HepG2 (cell line): ENCODE results near the gene DNAJB12. TPM values are rescaled to one million over a fixed set of nuclear protein-coding genes. Genes with fewer than 3 reads are reported as not detected.

Experiments
- ATAC-seq: fragments of 200-7000 bp; cut with Tn5 transposase; 3 replicates; pipeline ENCODE4 v1.9.1; 2020; ENCODE audit warnings: mild to moderate bottlenecking, moderate library complexity
- BruUV-seq: library from RNA; stranded (reverse); fragments of 400-500 nt; replicated peaks from 2 replicates; lab custom pipeline; 2021; lab: Mats Ljungman, UMichigan
- CTCF ChIA-PET: fragments of 300-600 bp; formaldehyde crosslinking; extraction: SDS; loops from one replicate; lab custom pipeline; 2021; ENCODE audit warnings: low total read pairs, inconsistent platforms, low intra/inter-chr PET ratio; lab: Yijun Ruan, JAX
- POLR2A ChIA-PET: fragments of 350-600 bp; sonication (Branson Sonifier 250); formaldehyde crosslinking; loops from one replicate; lab custom pipeline; 2020; ENCODE audit warnings: antibody characterized with exemption, inconsistent platforms; lab: Yijun Ruan, JAX
- DNase-seq: peaks from one replicate; pipeline ENCODE4 v3.0.0-alpha.2; 2015; ENCODE audit warnings: low spot score
- FAIRE-seq: peaks from 3 replicates; lab custom pipeline; 2011; peaks lifted over from hg19 to GRCh38; lab: Jason Lieb, UNC
- H2AFZ ChIP-seq: one replicate; pipeline ENCODE4 v1.6.1; 2011; ENCODE audit warnings: low read length, inconsistent platforms
- H3K27ac ChIP-seq: fragments of 300-600 bp; 3 replicates; pipeline ENCODE4 v1.8.0; 2011; ENCODE audit warnings: mixed run types, mild to moderate bottlenecking, mixed read lengths, low read length, inconsistent platforms; ENCODE audit not compliant: insufficient read depth; ENCODE audit errors: extremely low read length
- H3K27me3 ChIP-seq, 2 experiments: fragments of 200-600 bp in 1 of 2; 2 replicates in 1 of 2; 3 replicates in 1 of 2; pipeline versions ENCODE4 v1.6.0 to v1.8.0; 2011; ENCODE audit warnings: low read length in 2 of 2, mild to moderate bottlenecking in 2 of 2, moderate library complexity in 2 of 2, inconsistent platforms in 1 of 2; ENCODE audit not compliant: insufficient read depth in 2 of 2, control insufficient read depth in 1 of 2
- H3K36me3 ChIP-seq, 2 experiments: fragments of 200-600 bp in 1 of 2; replicated peaks in 1 of 2; 2 replicates in 1 of 2; 3 replicates in 1 of 2; pipeline versions ENCODE4 v1.5.1 to v1.8.0; 2011; ENCODE audit warnings: low read length in 2 of 2, inconsistent platforms in 1 of 2; ENCODE audit not compliant: insufficient read depth in 2 of 2, control insufficient read depth in 1 of 2
- H3K4me1 ChIP-seq: 2 replicates; pipeline ENCODE4 v1.5.1; 2012; ENCODE audit warnings: low read length, inconsistent platforms; ENCODE audit not compliant: insufficient read depth
- H3K4me2 ChIP-seq: 2 replicates; pipeline ENCODE4 v1.6.0; 2011; ENCODE audit warnings: low read depth, low read length, inconsistent platforms
- H3K4me3 ChIP-seq, 3 experiments: fragments of 200-600 bp in 1 of 3; sonication (generic), shearing (Covaris generic) in 1 of 3; replicated peaks in 1 of 3; 2 replicates each; pipeline ENCODE4 v1.5.1; 2011 to 2016; ENCODE audit warnings: low read length in 3 of 3, inconsistent platforms in 2 of 3, low read depth in 2 of 3, mild to moderate bottlenecking in 2 of 3, control low read depth in 1 of 3, mixed read lengths in 1 of 3; ENCODE audit not compliant: insufficient read depth in 1 of 3
- H3K79me2 ChIP-seq: one replicate; pipeline ENCODE4 v1.6.1; 2011; ENCODE audit warnings: low read length, inconsistent platforms; ENCODE audit not compliant: insufficient read depth
- H3K9ac ChIP-seq: 2 replicates; pipeline ENCODE4 v1.6.0; 2011; ENCODE audit warnings: mild to moderate bottlenecking, low read depth, low read length, inconsistent platforms; ENCODE audit not compliant: insufficient read depth
- H3K9me3 ChIP-seq: 2 replicates; pipeline ENCODE4 v1.5.1; 2012; ENCODE audit warnings: mild to moderate bottlenecking, low read length
- H4K20me1 ChIP-seq: 2 replicates; pipeline ENCODE4 v1.6.0; 2011; ENCODE audit warnings: inconsistent platforms, mild to moderate bottlenecking, low read length, moderate library complexity; ENCODE audit not compliant: insufficient read depth
- BCL3 ChIP-seq: sonication (generic); formaldehyde crosslinking; IDR thresholded peaks from 2 replicates; pipeline ENCODE4 v1.5.1; 2020; ENCODE audit warnings: mild to moderate bottlenecking, missing genetic modification reagents, moderate library complexity
- FOXK1 ChIP-seq: sonication (generic); formaldehyde crosslinking; IDR thresholded peaks from 2 replicates; pipeline ENCODE4 v1.4.0; 2020; ENCODE audit warnings: low read depth, missing genetic modification reagents, borderline replicate concordance
- GPN1 ChIP-seq: sonication (generic); formaldehyde crosslinking; IDR thresholded peaks from 2 replicates; pipeline ENCODE4 v1.5.1; 2020; ENCODE audit warnings: missing genetic modification reagents, borderline replicate concordance
- IRF9 ChIP-seq: sonication (generic); formaldehyde crosslinking; IDR thresholded peaks from 2 replicates; pipeline ENCODE4 v1.8.0; 2022; ENCODE audit warnings: missing genetic modification reagents, mild to moderate bottlenecking, borderline replicate concordance
- PHF21A ChIP-seq: sonication (generic); formaldehyde crosslinking; IDR thresholded peaks from 2 replicates; pipeline ENCODE4 v1.5.0; 2020; ENCODE audit warnings: mild to moderate bottlenecking, missing genetic modification reagents
- PRPF4 ChIP-seq: fragments of 200-400 bp; formaldehyde crosslinking; IDR thresholded peaks from 2 replicates; pipeline ENCODE4 v1.6.1; 2016; ENCODE audit warnings: low read length, low read depth; ENCODE audit not compliant: poor library complexity, severe bottlenecking
- RNF219 ChIP-seq: sonication (generic); formaldehyde crosslinking; IDR thresholded peaks from 2 replicates; pipeline ENCODE4 v1.5.0; 2020; ENCODE audit warnings: mild to moderate bottlenecking, missing genetic modification reagents
- SATB2 ChIP-seq: sonication (generic); formaldehyde crosslinking; IDR thresholded peaks from 2 replicates; pipeline ENCODE4 v1.5.0; 2020; ENCODE audit warnings: missing genetic modification reagents
- TAF1 ChIP-seq: sonication (generic); formaldehyde crosslinking; IDR thresholded peaks from 2 replicates; pipeline ENCODE4 v1.4.0; 2020; ENCODE audit warnings: missing genetic modification reagents
- TIGD3 ChIP-seq: sonication (generic); formaldehyde crosslinking; IDR thresholded peaks from 2 replicates; pipeline ENCODE4 v1.5.1; 2020; ENCODE audit warnings: mild to moderate bottlenecking, missing genetic modification reagents, borderline replicate concordance
- ZNF234 ChIP-seq: sonication (generic); formaldehyde crosslinking; conservative IDR thresholded peaks from 2 replicates; pipeline ENCODE4 v1.5.1; 2020; ENCODE audit warnings: mild to moderate bottlenecking, missing genetic modification reagents
- ZNF260 ChIP-seq: sonication (generic); formaldehyde crosslinking; IDR thresholded peaks from 2 replicates; pipeline ENCODE4 v1.4.0; 2020; ENCODE audit warnings: missing genetic modification reagents, low read depth, mild to moderate bottlenecking, borderline replicate concordance
- ZNF512 ChIP-seq: sonication (generic); formaldehyde crosslinking; IDR thresholded peaks from 2 replicates; pipeline ENCODE4 v1.4.0; 2020; ENCODE audit warnings: mild to moderate bottlenecking, missing genetic modification reagents
- ZNF569 ChIP-seq: sonication (generic); formaldehyde crosslinking; IDR thresholded peaks from 2 replicates; pipeline ENCODE4 v1.5.0; 2020; ENCODE audit warnings: mild to moderate bottlenecking, missing genetic modification reagents, moderate library complexity, borderline replicate concordance
- ZNF841 ChIP-seq: sonication (generic); formaldehyde crosslinking; IDR thresholded peaks from 2 replicates; pipeline ENCODE4 v1.8.1; 2023; ENCODE audit warnings: missing genetic modification reagents, borderline replicate concordance
- WGBS: methylation state at CpG from one replicate; pipeline ENCODE4 v1.1.6; 2017; ENCODE audit warnings: low lambda C conversion rate; 5-methylcytosine and 5-hydroxymethylcytosine counted together
- in situ Hi-C: cut with HindIII; loops from 2 replicates; pipeline ENCODE4 v1.10.0; 2017; ENCODE audit warnings: low pct_unique_long_range_greater_than_20kb; ENCODE audit not compliant: extremely low pct_ligation_motif_present
- intact Hi-C: fragments of 100-400 bp; cut with micrococcal nuclease; formaldehyde crosslinking; loops from one replicate; pipeline ENCODE4 v1.10.0; 2022; ENCODE audit not compliant: unreplicated experiment
- polyA plus RNA-seq, 8 experiments: library from polyadenylated mRNA; depleted of rRNA in 3 of 8; stranded (reverse) in 7 of 8; unstranded in 1 of 8; fragments of >200 nt; fragmentation: Illumina TruSeq in 4 of 8; extraction: Trizol in 4 of 8; gene quantifications; 2 replicates each; pipeline versions ENCODE4 v1.2.1 to v1.2.3, GENCODE V29; 2011 to 2016; ENCODE audit warnings: low read depth in 4 of 8, missing spikeins in 1 of 8, mixed read lengths in 1 of 8; ENCODE audit not compliant: insufficient read depth in 1 of 8
- total RNA-seq, 5 experiments: library from RNA; depleted of rRNA; stranded (reverse); fragments of >200 nt; fragmentation: Illumina TruSeq; extraction: Trizol; gene quantifications; 2 replicates each; pipeline ENCODE4 v1.2.3, GENCODE V29; 2016; ENCODE audit warnings: low read depth in 1 of 5

The DNAJB12 gene
- total and polyA plus RNA-seq, 2 of the 13 experiments (the other 11 are each of a cell fraction or from before 2014, with no cell fraction given), result 10.8 to 18.2 TPM

GRCh38 chr10:72344932-72345331, 9.8 kb downstream of the DNAJB12 start (continued):
- no peak for TF ChIP-seq PRPF4
- TF ChIP-seq ZNF260 (CRISPR knock-in tag), result no peak
- TF ChIP-seq PHF21A (CRISPR knock-in tag), result no peak
- TF ChIP-seq ZNF569 (CRISPR knock-in tag), result no peak

GRCh38 chr10:72342911-72343310, 11.8 kb downstream of the DNAJB12 start:
- no peak overlapping the region for H3K4me2 ChIP-seq
- H3K27me3 ChIP-seq, result no peaks in the 10 kb centered on the region; a peak in 1 of 5 replicates
- peaks cover 13 to 37% of the 10 kb centered on the region in 2 experiments; a peak in 4 of 5 replicates for H3K36me3 ChIP-seq
- H3K9me3 ChIP-seq, result no peaks in the 10 kb centered on the region
- H3K9ac ChIP-seq, result no peak overlapping the region
- no peak overlapping the region for H3K27ac ChIP-seq
- 100% methylated on average over 5 of the region's 5 CpGs for WGBS
- ChIA-PET CTCF (no interaction called here), POLR2A (interaction anchor here (1.1 to 1.2 kb wide), 2 partner anchors 11 to 12 kb away, joined by 3 to 5 read pairs; partner anchors contain the start of gene DNAJB12)
- DNase-seq, result no peak
- H4K20me1 ChIP-seq, result no peaks in the 10 kb centered on the region
- ATAC-seq, result no peak
- no peak for FAIRE-seq
- intact Hi-C loops (no loop called here), in situ Hi-C loops (loop anchor here (25.0 kb wide), 1 partner anchor 256 kb away; the partner anchor contains the start of gene SPOCK2)
- no peak overlapping the region for H2AFZ ChIP-seq
- no peak overlapping the region for H3K4me3 ChIP-seq
- no peaks in the 10 kb centered on the region for H3K79me2 ChIP-seq
- no TSS peak for BruUV-seq
- H3K4me1 ChIP-seq, result no peaks in the 10 kb centered on the region
- TF ChIP-seq TAF1 (no peak), IRF9 (CRISPR knock-in tag) (no peak), FOXK1 (CRISPR knock-in tag) (no peak), BCL3 (CRISPR knock-in tag) (no peak), RNF219 (CRISPR knock-in tag) (no peak), ZNF512 (CRISPR knock-in tag) (no peak), GPN1 (CRISPR knock-in tag) (no peak), ZNF260 (CRISPR knock-in tag) (no peak), SATB2 (no peak), TIGD3 (CRISPR knock-in tag) (no peak), ZNF841 (CRISPR knock-in tag) (no peak), ZNF234 (CRISPR knock-in tag) (no peak)
